Brain pericyte (primary cell): Measurements from ENCODE around the gene COLEC12.
"Not testable (repeated sequence)": the region's sequence is repeated elsewhere in the genome, so short reads cannot be mapped to it uniquely, and the experiment has no call there.

Experiments used
- DNase-seq: peaks from one replicate; pipeline ENCODE4 v3.0.0-alpha.2; 2012; ENCODE audit warnings: low read depth, low spot score

COLEC12 gene

DNA sequence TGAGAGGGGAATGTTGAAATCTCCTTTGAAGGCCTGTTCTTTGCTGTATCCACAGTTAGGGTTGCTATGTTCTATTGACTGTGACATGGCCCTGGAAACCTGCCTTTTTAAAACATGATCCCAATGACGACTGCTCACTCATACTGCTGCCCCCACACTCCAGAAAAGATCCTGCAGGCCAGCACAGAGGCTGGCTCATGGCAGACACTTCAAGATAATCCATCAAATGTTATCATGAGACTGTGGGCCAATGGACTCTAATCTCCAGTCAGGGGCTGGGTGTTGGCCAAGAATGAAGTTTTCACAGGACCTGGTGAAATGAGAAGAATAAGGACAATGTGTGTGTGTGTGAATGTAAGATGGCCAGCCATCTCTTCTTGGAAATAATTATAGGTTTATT, 173.7 kb downstream of the COLEC12 start:
- DNase-seq, result no peak

DNA sequence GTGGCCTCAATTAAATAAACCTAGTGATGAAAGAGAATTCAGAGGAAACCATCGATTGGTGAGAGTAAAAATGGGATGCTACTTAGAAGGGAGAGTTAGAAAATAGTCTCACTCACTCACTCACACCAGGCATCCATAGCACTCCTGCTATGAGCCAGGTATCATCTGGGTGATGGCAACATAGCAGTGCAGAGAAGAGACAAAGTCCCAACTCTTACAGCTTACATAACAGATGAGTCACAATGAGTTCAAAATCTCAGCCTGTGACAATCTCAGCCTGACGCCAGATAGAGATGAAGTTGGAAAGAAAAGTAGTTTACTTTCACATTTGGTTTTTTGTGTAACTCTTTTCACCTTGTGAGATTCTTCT, 177.3 kb downstream of the COLEC12 start:
- no peak for DNase-seq

DNA sequence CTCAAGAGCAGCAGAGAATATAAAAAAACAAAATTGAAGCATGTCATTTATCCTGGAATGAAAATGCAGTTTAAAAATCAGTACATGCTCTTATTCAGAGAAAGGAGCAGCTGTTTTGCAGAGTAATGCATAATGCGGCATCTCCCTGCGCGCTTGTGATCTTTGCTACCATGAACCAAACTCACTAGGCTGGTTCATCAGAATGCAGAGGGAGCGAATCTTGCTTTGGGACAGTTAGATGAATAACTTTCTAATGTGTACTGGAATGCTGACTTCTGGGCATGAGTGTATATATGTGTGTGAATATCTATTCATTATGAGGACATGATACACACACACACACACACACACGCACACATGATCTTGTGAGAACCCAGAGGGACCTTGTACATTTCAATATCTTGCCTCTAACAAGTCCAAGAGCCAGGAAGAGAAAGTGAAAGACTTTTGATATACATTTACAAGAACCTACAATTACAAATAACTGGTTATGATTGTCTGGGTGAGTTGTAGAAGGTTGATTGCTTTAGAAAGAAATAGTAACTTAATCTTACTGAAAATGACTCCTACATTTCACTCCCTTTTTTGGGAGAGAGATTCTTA, 178.5 kb downstream of the COLEC12 start:
- no peak for DNase-seq

DNA sequence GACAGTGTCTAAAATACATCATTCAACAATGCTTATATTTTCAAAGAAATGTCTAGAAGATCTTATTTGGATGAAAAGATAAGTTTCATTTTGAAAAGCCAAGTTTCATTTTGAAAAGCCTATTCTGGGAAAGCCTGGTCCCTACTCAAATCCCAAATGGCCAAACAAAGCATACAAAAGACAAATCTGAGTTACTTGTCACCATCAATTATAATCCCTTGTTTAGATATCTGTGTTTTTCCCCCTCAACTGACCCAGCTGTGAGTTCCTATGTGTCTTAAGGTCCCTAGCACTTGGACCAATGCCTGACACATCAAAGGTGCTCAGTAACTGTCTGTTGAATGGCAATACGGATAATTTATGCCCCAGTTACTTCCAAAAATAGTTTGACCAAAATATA, 180.3 kb downstream of the COLEC12 start:
- no peak for DNase-seq

DNA sequence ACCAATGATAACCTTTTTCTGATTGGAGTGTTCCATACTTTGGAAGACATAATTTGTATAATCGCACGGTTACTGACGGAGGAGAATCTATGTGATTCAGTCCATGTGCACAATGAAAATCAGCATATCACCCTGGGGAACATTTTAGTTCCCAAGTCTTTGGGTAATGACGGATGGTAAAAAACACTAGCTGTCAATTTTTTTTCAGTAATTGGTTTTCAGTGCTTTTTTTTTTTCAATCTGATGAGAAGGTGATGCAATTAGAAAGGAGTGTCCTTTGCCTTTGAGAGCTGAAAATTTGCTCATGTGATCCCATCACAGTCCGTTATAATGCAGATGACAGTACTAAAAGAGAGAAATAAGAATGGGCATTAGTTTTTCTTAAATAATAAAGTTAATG, 180.8 kb downstream of the COLEC12 start:
- no peak for DNase-seq

DNA sequence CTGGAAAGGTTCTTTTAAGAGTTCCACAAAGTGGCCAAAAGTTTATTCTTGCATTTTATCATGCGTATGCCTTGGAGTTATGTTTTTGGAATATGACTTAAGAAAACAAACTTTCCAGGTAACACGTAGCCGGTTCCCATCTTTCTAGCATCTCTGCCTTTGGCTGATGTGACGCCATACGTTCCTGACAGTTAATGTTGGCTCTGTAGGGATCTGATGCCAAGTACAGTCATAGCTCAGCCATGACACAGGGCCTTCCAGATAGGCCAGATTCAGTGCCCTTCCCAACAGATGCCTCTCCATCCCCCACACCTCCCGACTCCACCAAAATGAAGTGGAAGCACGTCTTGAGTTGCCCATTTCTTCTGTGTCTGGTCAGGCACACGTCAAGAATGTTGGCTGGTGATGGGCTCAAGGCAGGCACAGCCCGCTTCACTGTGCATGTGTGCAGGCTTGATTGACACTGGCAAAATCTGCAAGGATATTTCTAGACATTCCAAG, 181.7 kb downstream of the COLEC12 start:
- no peak for DNase-seq

DNA sequence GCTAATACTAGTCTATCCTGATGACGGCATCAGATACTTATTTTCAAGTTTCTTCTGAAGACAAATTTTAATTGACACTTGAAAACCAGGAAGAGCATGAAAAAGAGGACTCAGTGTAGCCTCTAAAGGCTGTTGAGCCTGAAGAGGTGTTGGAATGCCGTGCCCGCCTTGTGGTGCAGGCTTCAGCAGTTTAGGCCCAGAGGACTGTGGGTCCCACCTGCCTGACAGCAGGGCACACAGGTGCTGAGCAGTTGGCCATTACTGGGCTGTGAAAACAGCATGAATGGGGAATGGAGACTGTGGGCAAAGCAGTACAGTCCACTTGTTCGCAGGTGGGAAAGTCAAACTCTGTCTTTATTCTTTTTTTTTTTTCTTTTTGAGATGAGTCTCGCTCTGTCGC, 182.9 kb downstream of the COLEC12 start:
- DNase-seq, result no peak

DNA sequence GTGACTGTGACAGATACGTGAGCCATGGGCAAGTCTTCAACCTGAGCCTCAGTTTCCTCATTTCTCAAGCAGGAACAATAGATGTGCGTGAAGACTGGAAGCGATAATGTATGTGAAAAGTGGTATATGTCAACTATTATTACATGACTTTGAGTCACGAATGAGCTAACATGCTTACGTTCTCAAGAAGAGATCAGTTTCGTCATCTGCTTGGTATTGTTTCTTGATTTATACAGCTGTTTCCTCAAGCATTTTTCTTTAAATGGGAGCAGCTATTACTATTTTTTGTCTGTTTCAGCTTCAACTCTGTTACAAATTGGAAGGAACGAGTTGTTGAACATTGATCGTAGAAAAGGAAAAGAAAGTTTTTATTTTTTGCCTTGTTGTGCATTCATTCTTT, 184.1 kb downstream of the COLEC12 start:
- DNase-seq, result no peak

DNA sequence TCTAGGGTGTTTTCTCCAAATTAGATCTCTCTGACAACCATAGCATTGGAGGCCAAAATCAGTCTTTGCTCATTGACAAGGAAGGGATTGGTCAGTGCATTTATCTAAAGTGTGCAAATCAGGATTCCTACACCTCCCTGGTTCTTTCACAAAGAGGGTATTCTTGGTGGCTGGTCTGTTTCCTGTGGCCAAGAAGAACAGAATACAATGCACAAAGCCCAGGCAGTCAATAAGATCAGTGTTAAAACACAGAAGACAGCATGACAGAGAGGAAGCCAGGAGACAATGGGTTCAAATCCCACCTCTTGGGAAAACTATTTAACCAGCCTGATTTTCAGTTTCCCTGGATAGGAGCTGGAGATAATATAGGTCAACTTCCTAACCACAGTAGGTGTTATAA, 186.6 kb downstream of the COLEC12 start:
- no peak for DNase-seq

DNA sequence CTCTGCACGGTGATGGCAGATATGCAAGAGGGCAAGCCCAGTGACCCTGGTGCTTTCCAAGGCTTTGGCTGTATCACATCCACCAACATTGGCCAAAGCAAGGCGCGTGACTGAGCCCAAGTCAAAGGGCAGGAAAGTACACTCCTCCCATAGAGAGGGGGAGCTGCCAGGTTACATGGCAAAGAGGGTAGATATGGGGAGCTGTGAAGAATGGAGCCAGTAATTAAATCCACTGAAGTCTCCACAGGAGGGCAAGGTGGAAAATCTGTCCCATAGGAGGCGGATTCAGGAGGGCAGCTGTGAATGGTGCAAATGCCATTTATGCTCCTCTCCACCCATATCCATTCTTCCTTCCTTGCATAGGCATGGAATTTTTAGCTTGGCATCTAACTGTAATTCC, 188.1 kb downstream of the COLEC12 start:
- DNase-seq, result no peak

DNA sequence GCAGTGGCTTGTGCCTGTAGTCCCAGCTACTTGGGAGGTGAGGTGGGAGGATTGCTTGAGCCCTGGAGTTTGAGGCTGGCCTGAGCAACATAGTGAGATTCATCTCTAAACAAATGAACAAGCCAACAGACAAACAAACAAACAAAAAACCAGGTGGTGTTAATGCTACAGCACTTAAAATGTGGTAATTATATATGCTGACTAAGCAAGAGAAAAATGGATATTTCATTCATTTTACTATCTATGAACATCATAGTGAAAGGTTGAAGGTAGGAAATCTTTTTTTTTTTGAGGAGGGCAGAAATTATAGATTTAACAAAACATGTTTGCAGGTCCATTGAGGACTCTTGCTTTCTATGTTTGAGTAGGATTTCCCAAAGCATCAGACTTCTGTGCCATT, 190.5 kb downstream of the COLEC12 start:
- no peak for DNase-seq

DNA sequence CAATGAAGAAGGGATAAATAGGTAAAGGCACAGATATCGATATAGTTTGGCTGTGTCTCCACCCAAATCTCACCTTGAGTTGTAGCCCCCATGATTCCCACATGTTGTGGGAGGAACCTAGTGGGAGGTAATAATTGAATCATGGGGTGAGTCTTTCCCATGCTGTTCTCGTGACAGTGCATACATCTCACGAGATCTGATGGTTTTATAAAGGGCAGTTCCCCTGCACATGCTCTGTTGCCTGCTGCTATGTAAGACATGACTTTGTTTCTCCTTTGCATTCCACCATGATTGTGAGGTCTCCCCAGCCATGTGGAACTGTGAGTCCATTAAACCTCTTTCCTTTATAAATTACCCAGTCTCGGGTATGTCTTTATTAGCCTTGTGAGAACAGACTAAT, 192.4 kb downstream of the COLEC12 start:
- DNase-seq, result not testable (repeated sequence)

DNA sequence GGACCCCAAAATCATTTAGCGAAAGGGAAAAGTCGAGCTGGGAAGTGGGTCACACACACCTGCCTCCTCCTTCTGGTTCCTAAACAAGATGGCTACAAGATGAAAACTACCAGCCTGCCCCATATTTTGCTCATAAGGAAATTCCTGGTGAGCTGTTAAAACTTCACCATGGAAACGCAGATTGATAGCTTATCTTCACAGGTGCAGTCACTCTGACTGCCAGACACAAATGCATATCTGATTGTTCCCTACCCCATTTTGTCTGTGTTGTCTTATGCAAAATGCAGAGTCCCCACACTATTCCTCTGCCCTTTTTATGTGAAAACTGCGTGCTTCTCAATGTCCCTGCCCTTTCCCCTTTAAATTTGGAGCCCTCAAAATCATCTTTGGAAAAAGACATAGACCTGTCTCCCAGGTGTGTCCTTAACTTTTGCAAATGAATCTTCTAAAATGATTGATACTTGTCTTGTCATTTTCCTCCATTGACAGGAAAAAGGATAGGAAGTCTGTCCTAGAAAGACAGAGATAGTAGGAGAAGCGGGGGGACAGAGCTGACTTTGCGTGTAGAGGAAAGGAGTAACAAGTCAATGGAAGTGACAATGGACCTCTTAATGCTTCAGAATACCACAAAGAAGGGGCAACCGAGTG, 193.8 kb downstream of the COLEC12 start:
- DNase-seq, result no peak

DNA sequence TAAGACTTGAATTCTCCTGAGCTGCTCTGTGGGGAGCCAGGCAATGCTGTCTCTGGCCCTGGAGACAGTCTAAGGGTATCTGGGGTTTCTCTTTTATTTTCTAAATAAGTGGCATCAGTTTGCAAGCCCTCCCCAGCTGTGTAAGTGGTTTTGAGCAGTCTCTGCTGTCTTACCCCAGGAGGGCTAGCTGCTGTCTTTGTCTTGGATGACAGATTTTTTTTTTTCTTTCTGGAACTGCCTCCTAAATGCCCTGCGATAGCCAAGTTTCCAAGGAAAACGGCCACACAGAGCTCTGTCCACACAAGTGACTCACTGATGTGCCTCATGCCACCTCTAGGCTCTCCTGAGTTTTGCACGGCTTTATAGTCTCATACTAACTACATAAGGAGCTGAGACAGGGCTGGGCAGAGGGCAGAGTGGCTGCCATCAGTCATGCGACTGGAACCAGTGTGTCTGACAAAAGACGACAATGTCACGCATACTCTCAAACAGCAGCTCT, 195.4 kb downstream of the COLEC12 start:
- DNase-seq, result no peak

DNA sequence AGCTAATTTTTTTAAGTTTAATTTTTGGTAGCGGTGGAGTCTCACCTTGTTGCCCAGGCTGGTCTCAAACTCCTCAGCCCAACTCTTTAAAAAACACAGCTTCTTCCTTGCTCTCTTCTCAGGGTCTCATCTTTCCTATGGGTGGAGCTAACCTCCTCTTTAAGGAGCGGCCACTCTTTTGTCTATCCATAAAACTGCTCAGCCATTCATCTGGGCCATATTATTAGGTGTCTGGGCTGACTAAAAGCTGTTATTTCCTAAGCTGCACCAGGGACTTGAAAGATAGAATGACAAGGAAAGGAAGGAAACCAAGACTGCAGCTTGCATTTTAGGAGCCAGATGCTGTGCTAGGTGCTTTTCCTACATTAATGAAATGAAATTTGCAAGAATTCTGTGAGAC, 196.9 kb downstream of the COLEC12 start:
- DNase-seq, result no peak

DNA sequence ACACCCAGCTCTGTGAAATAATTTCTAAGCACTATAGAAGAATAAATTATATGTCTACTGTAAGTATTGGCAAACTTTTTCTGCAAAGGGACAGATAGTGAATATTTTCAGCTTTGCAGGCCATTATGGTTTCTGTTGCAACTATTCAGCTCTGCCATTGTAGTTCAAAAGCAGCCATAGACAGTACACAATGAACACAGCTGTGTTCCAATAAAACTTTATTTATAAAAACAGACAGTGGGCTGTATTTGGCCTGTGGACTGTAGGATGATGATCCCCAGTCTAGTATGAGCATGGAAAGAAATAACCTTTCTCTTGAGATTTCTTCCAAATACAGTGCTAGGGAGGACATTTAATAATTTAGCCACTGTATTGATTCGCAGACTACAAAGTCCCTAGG, 197.5 kb downstream of the COLEC12 start:
- no peak for DNase-seq

DNA sequence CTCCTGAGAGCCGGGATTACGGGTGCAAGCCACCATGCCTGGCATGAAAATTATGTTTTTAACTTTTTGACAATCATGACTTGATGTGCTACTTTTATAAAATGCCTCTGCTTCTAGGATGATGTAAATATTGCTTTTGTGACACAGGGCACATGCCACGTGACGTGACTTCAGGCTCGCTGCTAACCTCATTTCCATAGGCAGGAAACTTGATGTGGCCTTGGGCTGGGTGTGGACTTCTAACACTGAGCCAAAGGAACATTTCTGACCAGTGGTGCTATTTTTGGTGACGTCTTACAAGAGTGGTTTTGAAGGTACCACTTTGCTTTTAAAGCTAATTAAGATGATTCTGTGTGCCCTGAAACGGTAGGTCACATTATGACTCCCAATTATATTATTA, 198.4 kb downstream of the COLEC12 start:
- DNase-seq, result no peak

DNA sequence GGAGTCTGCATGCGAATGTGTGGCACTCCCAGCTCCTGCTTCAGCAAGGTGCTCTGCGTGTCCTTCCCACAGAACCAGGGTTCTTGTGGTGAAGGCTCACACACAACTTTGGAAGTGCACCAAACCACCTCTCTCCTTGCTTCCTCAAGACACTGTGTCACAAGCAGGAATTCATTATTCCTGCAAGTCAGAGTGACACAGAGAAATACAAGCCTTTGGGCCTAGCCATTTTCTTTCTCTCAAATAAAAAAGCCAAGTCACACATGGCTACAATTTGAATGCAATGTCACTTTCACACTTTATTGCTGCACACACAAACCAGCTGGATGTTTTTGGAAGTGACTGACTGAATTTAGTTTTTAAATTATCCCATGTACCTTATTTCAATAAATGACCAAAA, 202.6 kb downstream of the COLEC12 start:
- no peak for DNase-seq

DNA sequence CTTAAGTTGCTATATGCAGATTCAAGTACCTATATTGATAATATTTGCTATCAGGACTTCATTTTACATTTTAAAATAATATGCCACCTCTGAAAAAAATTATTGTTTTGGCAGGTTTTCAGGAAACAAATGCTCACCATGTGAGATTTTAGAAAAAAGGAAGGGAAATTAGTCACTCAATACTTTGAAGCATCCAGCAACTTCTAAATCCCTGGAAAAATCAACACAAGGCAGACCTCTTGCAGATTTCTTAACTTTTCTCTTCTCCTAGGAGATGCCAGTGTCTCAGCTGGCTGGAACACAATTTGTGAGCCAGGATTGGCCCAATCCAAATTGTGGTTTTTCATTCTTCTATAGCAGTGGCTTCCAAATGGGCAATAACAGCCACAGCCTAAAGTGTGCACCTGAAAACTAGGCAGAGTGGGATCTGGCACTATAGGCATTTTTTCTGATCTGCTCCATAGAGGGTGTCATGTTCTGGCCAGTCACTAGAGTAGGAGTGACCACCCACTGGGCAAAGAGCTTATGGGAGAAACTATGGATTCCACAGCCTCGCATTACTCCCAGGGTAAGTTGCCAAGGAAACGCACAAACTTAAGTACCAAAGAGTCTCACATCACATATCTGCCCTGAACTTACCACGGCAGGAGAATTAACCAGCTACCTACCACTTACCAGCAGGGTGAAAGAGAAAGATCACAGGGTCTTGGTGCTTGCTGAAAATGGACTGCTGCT, 204.6 kb downstream of the COLEC12 start:
- DNase-seq, result no peak

DNA sequence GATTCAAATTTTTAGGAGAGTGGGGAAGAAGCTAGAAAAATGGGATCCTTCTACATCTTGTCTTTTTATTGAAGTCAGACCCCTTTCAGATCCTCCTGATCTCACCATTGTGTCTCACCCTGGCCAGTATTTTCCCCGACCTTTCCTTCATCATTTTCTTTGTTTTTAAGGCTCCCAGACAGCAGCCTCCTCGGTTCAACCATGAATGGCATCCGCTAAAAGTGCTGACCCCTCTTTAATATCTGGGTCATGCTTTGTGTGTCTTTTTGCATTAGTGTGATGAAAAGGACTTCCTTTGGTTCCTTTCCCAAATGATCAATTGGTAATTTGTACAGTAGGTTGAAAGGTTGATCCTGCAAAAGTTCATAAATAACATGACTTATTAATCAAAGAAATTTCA, 205.9 kb downstream of the COLEC12 start:
- DNase-seq, result no peak

DNA sequence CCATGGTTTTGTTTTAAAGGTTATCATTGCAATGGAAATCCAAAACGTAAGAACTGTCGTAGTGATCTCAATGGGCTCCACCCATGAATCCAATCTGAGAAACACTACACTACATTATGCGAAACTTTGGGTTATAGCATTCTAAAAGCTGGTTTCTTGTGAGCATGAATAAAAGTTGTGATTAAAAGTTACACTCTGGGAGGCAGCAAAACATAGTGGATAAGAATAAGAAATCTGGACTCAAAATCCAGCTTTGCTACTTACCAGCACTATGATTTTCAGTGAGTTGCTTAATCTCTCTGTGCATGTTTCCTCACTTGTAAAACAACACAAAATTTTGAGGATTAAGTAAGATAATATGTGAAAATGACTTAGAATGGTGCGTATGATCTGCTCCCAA, 207.0 kb downstream of the COLEC12 start:
- no peak for DNase-seq

DNA sequence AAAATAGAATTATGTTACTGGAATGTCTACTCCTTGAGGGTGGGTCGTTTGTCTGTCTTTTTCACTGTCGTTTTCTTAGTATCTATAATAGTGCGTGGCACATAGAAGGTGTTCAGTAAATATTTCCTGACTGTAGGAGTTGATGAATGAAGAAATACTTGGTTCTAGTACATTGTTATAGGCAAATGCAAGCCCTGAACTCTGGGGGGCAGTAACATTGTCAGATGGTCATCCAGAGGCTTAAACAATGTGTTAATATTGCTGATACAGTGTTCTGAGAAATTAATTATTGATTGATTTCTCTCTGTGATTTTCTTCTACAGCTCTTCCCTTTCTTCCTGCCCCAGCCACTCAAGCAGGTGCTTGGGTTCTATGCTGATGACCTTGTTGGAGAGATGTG, 208.2 kb downstream of the COLEC12 start:
- DNase-seq, result no peak

DNA sequence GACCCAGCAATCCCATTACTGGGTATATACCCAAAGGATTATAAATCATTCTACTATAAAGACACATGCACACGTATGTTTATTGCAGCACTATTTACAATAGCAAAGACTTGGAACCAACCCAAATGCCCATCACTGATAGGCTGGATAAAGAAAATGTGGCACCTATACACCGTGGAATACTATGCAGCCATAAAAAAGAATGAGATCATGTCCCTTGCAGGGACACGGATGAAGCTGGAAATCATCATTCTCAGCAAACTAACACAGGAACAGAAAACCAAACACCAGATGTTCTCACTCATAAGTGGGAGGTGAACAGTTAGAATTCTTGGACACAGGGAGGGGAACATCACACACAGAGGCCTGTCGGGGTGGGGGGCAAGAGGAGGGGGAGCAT, 210.5 kb downstream of the COLEC12 start:
- DNase-seq, result not testable (repeated sequence)
